ENCODE results near the gene POLA1.

The POLA1 gene

GRCh38 chrX:24672701-24673190, 21.0 kb upstream of the POLA1 start:
- H3K27me3 ChIP-seq (ENCODE audit: insufficient read depth, insufficient read length): no peaks in the 10 kb centered on the region
- H3K9ac ChIP-seq (ENCODE audit: insufficient read length, low read depth): no peak overlapping the region
- DNase-seq (ENCODE audit: low read depth, low spot score): no peak
- H3K9me3 ChIP-seq (ENCODE audit: insufficient read depth, low read length): no peaks in the 10 kb centered on the region
- no peaks in the 10 kb centered on the region for H3K4me1 ChIP-seq (ENCODE audit: insufficient read depth, insufficient read length)
- no peak overlapping the region for H3K4me3 ChIP-seq (ENCODE audit: insufficient read length, low read depth)
- no peaks in the 10 kb centered on the region for H3K36me3 ChIP-seq (ENCODE audit: insufficient read depth, insufficient read length, low read length)
- no peak for TF ChIP-seq SUZ12 (IDR thresholded peaks at IDR 0.05; ENCODE audit: extremely low read depth, insufficient read depth, insufficient read length)
- no peak for TF ChIP-seq YY1 (IDR thresholded peaks at IDR 0.05; ENCODE audit: insufficient read depth, insufficient read length)
- no peak for TF ChIP-seq ZNF274 (IDR thresholded peaks at IDR 0.05; ENCODE audit: low read depth, low read length)

- TF ChIP-seq SUZ12 (IDR thresholded peaks at IDR 0.05; ENCODE audit: extremely low read depth, insufficient read depth, insufficient read length): no peak
- no peak for TF ChIP-seq ZNF274 (IDR thresholded peaks at IDR 0.05; ENCODE audit: low read depth, low read length)
- TF ChIP-seq YY1 (IDR thresholded peaks at IDR 0.05; ENCODE audit: insufficient read depth, insufficient read length): no peak
Measured at GRCh38 chrX:24673424-24673823, 20.3 kb upstream of the POLA1 start.

DNA sequence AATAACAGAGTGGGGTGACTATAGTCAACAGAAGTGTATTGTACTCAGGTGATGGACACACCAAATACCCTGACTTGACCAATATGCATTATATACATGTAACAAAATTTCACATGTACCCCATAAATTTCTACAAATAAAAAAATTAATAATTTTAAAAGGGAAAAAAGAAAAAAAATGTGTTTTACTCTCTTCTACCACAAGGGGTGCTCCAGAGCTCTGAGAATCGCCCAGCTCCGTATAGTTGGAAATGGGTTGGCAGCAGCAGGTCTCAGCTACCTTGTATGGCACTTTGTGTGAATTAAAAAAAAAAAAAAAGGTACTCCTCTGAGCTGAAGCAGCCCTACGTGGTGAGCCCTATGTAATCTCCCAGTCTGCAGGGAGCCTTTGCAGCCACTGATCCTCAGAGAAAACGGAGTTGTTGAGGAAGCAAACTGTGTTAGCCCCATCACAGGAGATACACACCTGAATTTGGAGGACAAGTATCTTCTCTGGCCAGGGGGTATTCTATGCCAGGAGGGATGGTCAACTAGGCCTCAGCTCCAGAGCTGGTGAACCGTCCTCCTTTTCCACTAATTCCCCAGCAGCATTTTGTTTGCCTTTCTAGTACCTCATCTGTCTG, 17.2 kb upstream of the POLA1 start:
- no peaks in the 10 kb centered on the region for H3K9me3 ChIP-seq (ENCODE audit: insufficient read depth, low read length)
- TF ChIP-seq YY1 (IDR thresholded peaks at IDR 0.05; ENCODE audit: insufficient read depth, insufficient read length): no peak
- no peak for TF ChIP-seq SUZ12 (IDR thresholded peaks at IDR 0.05; ENCODE audit: extremely low read depth, insufficient read depth, insufficient read length)
- TF ChIP-seq ZNF274 (IDR thresholded peaks at IDR 0.05; ENCODE audit: low read depth, low read length): no peak
- H3K36me3 ChIP-seq (ENCODE audit: insufficient read depth, insufficient read length, low read length): no peaks in the 10 kb centered on the region
- H3K27me3 ChIP-seq (ENCODE audit: insufficient read depth, insufficient read length): no peaks in the 10 kb centered on the region
- no peak overlapping the region for H3K4me3 ChIP-seq (ENCODE audit: insufficient read length, low read depth)
- no peak for DNase-seq (ENCODE audit: low read depth, low spot score)
- H3K9ac ChIP-seq (ENCODE audit: insufficient read length, low read depth): no peak overlapping the region
- H3K4me1 ChIP-seq (ENCODE audit: insufficient read depth, insufficient read length): no peaks in the 10 kb centered on the region

More at GRCh38 chrX:24673424-24673823, 20.3 kb upstream of the POLA1 start:
- H3K4me3 ChIP-seq (ENCODE audit: insufficient read length, low read depth): no peak overlapping the region
- H3K27me3 ChIP-seq (ENCODE audit: insufficient read depth, insufficient read length): no peaks in the 10 kb centered on the region
- no peaks in the 10 kb centered on the region for H3K9me3 ChIP-seq (ENCODE audit: insufficient read depth, low read length)
- H3K9ac ChIP-seq (ENCODE audit: insufficient read length, low read depth): no peak overlapping the region
- no peaks in the 10 kb centered on the region for H3K36me3 ChIP-seq (ENCODE audit: insufficient read depth, insufficient read length, low read length)
- DNase-seq (ENCODE audit: low read depth, low spot score): no peak
- H3K4me1 ChIP-seq (ENCODE audit: insufficient read depth, insufficient read length): no peaks in the 10 kb centered on the region

- no peak overlapping the region for H3K4me3 ChIP-seq (ENCODE audit: insufficient read length, low read depth)
- no peak for TF ChIP-seq SUZ12 (IDR thresholded peaks at IDR 0.05; ENCODE audit: extremely low read depth, insufficient read depth, insufficient read length)
- TF ChIP-seq YY1 (IDR thresholded peaks at IDR 0.05; ENCODE audit: insufficient read depth, insufficient read length): no peak
- no peak for TF ChIP-seq ZNF274 (IDR thresholded peaks at IDR 0.05; ENCODE audit: low read depth, low read length)
- no peak overlapping the region for H3K9ac ChIP-seq (ENCODE audit: insufficient read length, low read depth)
- H3K27me3 ChIP-seq (ENCODE audit: insufficient read depth, insufficient read length): no peaks in the 10 kb centered on the region
- no peak for DNase-seq (ENCODE audit: low read depth, low spot score)
- no peaks in the 10 kb centered on the region for H3K4me1 ChIP-seq (ENCODE audit: insufficient read depth, insufficient read length)
- no peaks in the 10 kb centered on the region for H3K36me3 ChIP-seq (ENCODE audit: insufficient read depth, insufficient read length, low read length)
- no peaks in the 10 kb centered on the region for H3K9me3 ChIP-seq (ENCODE audit: insufficient read depth, low read length)
Measured at GRCh38 chrX:24682739-24683432, 10.8 kb upstream of the POLA1 start.

DNA sequence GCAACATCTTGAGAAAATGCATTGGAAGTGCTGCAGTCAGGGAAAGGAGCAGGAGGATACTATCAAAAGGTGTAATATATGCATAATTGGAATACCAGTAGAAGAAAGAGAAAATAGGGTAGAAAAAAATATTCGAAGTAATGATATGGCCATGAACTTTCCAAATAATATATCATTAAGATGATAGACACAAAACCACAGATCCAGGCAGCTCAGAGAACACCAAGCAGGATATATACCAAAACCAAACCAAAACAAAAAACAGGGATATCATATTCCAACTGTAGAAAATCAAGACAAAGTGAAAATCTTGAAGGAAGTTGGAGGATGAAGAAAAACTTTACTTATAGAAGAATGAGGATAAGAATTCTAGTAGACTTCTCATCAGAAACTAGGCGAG, 9.7 kb upstream of the POLA1 start:
- Histone ChIP-seq H3K9me3 (ENCODE audit: insufficient read depth, low read length) (no peaks in the 10 kb centered on the region), H3K4me3 (ENCODE audit: insufficient read length, low read depth) (no peak overlapping the region), H3K9ac (ENCODE audit: insufficient read length, low read depth) (no peak overlapping the region), H3K36me3 (ENCODE audit: insufficient read depth, insufficient read length, low read length) (no peaks in the 10 kb centered on the region), H3K4me1 (ENCODE audit: insufficient read depth, insufficient read length) (no peaks in the 10 kb centered on the region), H3K27me3 (ENCODE audit: insufficient read depth, insufficient read length) (no peaks in the 10 kb centered on the region)
- no peak for TF ChIP-seq YY1 (IDR thresholded peaks at IDR 0.05; ENCODE audit: insufficient read depth, insufficient read length)
- TF ChIP-seq ZNF274 (IDR thresholded peaks at IDR 0.05; ENCODE audit: low read depth, low read length): no peak
- TF ChIP-seq SUZ12 (IDR thresholded peaks at IDR 0.05; ENCODE audit: extremely low read depth, insufficient read depth, insufficient read length): no peak
- no peak for DNase-seq (ENCODE audit: low read depth, low spot score)

DNA sequence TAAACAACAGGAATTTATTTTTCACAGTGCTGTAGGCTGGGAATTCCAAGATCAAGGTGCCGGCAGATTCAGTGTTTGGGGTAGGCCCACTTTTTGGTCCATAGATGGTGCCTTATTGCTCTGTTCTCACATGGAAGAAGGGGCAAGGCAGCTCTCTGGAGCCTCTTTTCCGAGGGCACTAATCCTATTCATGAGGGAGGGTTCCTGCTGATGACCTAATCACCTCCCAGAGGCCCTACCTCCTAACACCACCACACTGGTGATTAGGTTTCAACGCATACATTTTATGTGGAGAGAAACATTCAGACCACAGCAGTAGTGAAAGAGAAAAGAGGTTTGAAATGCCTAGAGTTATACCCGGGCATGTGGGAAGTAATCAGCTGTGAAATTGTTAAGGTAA, 1.4 kb upstream of the POLA1 start:
- TF ChIP-seq YY1 (IDR thresholded peaks at IDR 0.05; ENCODE audit: insufficient read depth, insufficient read length) (no peak), ZNF274 (IDR thresholded peaks at IDR 0.05; ENCODE audit: low read depth, low read length) (no peak), SUZ12 (IDR thresholded peaks at IDR 0.05; ENCODE audit: extremely low read depth, insufficient read depth, insufficient read length) (no peak)
- no peaks in the 10 kb centered on the region for H3K27me3 ChIP-seq (ENCODE audit: insufficient read depth, insufficient read length)
- peaks cover 25% of the 10 kb centered on the region for H3K36me3 ChIP-seq (ENCODE audit: insufficient read depth, insufficient read length, low read length)
- peak overlapping the region; percentile 43 for H3K9ac ChIP-seq (ENCODE audit: insufficient read length, low read depth)
- no peak overlapping the region for H3K4me3 ChIP-seq (ENCODE audit: insufficient read length, low read depth)
- H3K4me1 ChIP-seq (ENCODE audit: insufficient read depth, insufficient read length): no peaks in the 10 kb centered on the region
- no peaks in the 10 kb centered on the region for H3K9me3 ChIP-seq (ENCODE audit: insufficient read depth, low read length)
- DNase-seq (ENCODE audit: low read depth, low spot score): no peak

GRCh38 chrX:24694825-24695224, 1.1 kb downstream of the POLA1 start:
- TF ChIP-seq ZNF274 (IDR thresholded peaks at IDR 0.05; ENCODE audit: low read depth, low read length) (no peak), YY1 (IDR thresholded peaks at IDR 0.05; ENCODE audit: insufficient read depth, insufficient read length) (no peak), SUZ12 (IDR thresholded peaks at IDR 0.05; ENCODE audit: extremely low read depth, insufficient read depth, insufficient read length) (no peak)
- H3K36me3 ChIP-seq (ENCODE audit: insufficient read depth, insufficient read length, low read length): peaks cover 32% of the 10 kb centered on the region
- no peak for DNase-seq (ENCODE audit: low read depth, low spot score)
- no peaks in the 10 kb centered on the region for H3K9me3 ChIP-seq (ENCODE audit: insufficient read depth, low read length)
- H3K4me3 ChIP-seq (ENCODE audit: insufficient read length, low read depth): peak overlapping the region; percentile 84
- H3K9ac ChIP-seq (ENCODE audit: insufficient read length, low read depth): peak overlapping the region; percentile 90
- H3K4me1 ChIP-seq (ENCODE audit: insufficient read depth, insufficient read length): no peaks in the 10 kb centered on the region
- no peaks in the 10 kb centered on the region for H3K27me3 ChIP-seq (ENCODE audit: insufficient read depth, insufficient read length)

Measured in NT2/D1 (cell line).